ENCODE data around the gene SPRR5.

The SPRR5 gene

DNA sequence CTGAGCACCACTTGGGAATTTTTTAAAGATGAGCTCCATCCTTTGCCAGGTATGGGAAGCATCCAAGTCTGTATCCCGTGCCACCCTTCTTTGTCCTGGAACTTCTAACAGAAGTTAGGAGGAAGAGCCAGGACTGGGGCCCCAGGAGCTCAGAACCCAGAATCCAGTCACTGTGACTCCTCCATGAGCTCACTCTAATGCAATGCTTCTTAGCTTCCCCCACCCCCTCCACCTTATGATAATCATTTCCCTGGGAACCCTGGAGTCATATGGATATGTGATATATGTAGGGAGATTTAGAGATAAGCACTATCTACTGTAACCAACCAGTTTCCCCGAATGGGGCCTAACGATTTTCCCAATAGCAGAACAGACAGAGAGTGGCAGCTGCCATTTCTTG lies 758 bp upstream of the SPRR5 start:
- DNase-seq (ENCODE audit: low spot score) = no peak

- DNase-seq (ENCODE audit: low spot score) = no peak
Measured at GRCh38 chr1:152951711-152952110, 4.7 kb downstream of the SPRR5 start.

DNA sequence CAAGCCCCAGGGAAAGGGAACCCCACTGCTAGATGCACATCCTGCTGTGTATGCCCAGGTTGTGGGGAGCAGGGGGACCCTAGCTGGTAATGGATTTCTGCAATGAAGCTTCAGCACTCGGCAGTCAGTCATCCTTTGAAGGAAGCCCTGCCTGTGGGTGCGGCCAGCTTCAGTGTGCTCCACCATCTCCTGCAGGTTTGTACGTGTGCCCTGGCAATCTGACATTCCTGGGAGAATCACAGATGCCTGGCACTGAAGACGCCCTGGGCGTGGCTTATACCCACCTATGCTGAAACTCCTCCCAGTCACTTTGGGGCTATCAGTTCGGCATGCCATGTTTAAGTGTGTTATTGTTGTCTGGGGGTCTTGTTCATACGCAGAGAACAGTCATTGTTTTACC lies 6.8 kb downstream of the SPRR5 start:
- no peak for DNase-seq (ENCODE audit: low spot score)

DNA sequence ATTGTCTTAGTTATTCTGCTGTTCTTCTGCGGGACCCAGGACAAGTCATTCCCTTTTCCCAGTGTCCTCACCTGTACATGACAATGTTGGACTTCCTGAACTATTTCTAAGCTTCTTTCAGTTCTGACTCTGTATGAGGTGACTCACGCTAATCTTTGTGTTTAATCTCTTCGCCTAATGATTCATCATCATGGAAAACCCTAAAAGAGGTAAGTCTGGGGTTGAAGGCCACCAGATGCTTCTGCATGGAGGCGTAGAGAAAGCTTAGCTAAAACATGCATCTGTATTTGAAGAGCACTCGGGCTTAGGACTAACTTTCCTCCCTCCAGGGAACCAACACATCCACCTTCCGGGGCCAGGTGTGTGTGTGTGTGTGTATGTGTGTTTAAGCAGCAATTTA lies 7.4 kb downstream of the SPRR5 start:
- no peak for DNase-seq (ENCODE audit: low spot score)

GRCh38 chr1:152957561-152957960 lies 10.6 kb downstream of the SPRR5 start:
- no peak for DNase-seq (ENCODE audit: low spot score)

DNA sequence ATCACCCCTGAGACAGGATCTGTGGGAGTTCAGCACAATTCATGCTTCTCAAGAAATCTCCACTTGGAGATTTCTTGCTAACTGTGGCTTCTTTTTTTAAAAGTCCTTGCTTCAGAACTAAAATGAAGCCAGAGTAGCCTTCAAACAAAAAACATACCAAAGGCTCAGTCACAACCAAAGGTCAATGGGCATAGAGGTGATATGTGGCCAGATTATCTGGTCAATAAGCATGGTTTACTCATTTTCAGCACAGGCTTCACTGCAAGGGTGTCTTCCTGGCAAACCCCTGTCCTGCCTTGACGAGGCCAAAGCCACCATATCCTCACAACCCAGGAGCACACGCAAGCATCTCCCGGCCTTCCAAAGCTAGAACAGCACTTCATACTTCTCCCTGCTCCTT lies 12.3 kb downstream of the SPRR5 start:
- DNase-seq (ENCODE audit: low spot score) = no peak

DNA sequence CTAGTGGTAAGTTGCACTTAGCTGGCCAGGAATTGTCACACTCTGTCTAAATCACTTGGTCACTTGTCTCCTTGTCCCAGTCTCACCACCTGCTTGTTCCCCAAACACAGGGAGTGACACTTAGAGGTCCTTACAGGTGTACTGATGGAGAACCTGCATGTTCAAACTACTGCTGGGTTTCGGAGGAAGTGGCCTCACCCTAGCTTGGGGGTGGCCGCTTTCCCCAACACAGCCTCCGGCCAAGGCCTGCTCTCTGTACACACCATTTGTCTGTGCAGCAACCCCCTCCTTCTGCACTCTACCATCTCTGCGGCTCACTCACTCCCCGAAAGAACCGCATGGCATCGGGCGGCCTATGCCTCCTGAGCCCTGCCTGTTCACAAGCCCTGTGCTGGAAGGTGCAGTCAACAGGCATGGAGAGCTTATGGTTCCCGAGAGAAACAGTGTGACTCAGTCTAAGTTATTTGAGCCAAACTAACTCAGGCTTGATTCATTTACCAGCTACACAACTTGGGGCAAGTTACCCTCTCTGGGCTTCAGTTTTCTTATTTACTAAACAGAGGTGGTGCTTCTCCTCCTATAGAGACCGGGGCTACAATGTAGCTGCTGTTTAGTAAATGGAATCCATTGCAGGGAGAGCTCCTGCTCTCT lies 12.9 kb downstream of the SPRR5 start:
- no peak for DNase-seq (ENCODE audit: low spot score)

DNA sequence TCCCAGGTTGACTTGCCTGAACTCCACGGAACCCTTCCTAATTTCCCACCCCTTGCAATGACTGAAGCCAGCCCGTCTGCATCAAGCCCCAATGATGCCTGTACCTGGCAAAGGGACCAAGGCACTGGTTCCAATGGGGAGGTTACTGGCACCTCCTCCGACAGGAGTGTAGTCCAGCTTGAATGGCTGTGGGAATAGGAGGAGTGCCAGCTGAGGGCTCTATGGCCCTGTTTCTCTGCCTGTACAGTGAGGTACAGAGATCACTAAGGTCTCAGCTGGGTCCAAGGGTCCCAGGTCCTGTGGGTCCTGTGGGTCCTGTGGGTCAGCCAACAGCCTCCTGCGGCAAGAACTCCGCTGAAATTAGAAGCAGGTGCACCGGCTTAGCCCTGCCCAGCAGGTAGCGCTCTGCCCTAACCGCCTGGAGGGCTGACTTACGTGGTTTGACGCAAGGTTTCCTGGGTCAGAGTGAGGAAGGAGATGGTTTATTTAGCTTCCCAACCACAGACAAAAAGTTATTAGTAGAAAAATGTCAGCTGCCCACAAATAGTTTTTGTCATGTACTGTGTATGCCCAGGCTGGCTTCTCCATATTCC lies 13.5 kb downstream of the SPRR5 start:
- DNase-seq (ENCODE audit: low spot score) = no peak

- DNase-seq (ENCODE audit: low spot score) = no peak
Measured at GRCh38 chr1:152961226-152961891, 14.4 kb downstream of the SPRR5 start.

DNA sequence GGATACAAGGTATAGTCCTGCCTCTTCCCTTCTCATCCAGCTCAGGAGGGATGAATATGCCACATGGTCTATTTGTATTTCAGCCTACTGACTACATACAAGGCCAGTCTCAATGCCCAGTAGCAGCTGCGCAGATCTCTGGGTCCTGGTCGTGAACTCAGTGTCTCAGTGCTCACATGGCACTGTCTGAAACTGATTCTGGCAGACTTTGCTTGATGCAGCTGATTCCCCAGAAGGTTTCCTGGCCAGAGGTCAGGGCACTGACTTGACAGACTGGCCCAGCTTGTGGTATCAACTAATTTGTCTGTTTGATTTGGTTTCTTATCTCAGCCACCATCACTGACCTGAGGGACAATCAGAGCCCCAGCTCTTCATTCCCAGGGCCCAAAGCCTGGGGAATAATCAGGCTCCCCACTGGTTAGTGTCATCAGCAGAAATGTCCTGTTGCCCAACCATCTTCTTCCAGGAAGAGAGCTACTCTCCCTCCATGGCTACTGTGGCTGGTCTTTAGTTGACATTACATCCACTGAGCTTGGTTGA lies 15.9 kb downstream of the SPRR5 start:
- no peak for DNase-seq (ENCODE audit: low spot score)

- DNase-seq (ENCODE audit: low spot score) = no peak
Measured at GRCh38 chr1:152964536-152964935, 17.5 kb downstream of the SPRR5 start.

- DNase-seq (ENCODE audit: low spot score) = no peak
Measured at GRCh38 chr1:152965853-152966252, 18.8 kb downstream of the SPRR5 start.

DNA sequence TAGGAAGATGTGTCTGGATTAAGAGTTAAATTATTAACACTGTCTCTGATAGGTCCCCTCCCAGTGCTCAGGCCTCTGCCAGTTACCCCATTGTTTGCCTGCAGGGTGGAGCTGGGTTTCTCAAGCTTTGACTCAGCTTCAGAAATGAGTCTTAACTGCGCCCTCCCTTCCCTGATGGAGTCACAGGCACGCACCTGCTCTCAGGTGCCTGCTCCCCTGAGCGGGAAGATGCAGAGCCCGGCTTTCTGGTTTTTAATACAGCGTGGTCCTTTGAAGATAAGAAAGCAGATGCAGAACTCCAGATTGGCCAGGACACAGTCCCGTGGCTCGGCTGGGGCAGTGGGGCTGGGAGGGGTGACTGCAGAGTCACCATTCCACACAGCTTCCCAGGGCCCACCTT lies 20.2 kb downstream of the SPRR5 start:
- no peak for DNase-seq (ENCODE audit: low spot score)

- DNase-seq (ENCODE audit: low spot score) = no peak
Measured at GRCh38 chr1:152968248-152968647, 21.2 kb downstream of the SPRR5 start.

DNA sequence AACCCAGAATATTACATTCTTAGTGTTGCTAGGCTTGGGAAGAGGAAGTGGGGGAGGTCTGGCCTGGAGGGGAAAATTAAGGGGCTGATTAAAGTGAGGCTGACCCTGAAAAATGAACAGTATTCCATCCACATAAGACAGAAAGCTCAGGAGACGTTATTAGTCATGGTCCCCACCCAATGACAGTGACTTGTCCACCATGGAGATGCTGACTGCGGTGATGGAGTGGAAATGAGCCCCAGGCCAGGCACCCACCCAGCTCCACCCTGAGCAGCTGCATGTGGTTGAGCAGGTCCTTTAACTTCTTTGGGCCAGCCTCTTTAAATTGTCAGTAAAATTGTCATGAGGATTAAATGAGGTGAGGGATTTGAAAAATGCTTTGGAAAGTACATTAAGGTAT lies 22.0 kb downstream of the SPRR5 start:
- DNase-seq (ENCODE audit: low spot score) = no peak

DNA sequence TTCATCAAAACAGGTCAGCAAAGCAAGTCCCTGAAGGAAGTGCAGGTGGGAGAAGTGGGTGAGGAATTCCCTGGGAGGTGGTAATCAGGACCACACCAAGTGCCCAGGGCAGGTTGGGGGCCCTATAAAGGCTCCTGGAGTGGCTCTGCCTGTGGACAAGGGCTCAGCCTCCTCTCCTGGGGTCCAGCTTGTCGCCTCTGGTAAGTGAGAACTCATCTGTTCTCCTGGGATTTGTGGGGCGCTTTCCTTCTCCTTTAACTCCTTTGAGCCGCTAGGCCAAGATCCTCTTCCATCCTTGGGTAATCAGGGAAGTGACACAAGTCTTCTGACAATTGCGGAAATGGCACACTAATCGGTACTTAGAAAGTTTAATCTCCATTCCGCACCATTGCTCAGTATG lies 23.5 kb downstream of the SPRR5 start, which contains the start of gene SPRR4:
Gene SPRR4 (plus strand): TSS at position 154 of the 400 bp plus-strand sequence. CDS start 1,243 bp downstream, outside the sequence.
- no peak for DNase-seq (ENCODE audit: low spot score)

DNA sequence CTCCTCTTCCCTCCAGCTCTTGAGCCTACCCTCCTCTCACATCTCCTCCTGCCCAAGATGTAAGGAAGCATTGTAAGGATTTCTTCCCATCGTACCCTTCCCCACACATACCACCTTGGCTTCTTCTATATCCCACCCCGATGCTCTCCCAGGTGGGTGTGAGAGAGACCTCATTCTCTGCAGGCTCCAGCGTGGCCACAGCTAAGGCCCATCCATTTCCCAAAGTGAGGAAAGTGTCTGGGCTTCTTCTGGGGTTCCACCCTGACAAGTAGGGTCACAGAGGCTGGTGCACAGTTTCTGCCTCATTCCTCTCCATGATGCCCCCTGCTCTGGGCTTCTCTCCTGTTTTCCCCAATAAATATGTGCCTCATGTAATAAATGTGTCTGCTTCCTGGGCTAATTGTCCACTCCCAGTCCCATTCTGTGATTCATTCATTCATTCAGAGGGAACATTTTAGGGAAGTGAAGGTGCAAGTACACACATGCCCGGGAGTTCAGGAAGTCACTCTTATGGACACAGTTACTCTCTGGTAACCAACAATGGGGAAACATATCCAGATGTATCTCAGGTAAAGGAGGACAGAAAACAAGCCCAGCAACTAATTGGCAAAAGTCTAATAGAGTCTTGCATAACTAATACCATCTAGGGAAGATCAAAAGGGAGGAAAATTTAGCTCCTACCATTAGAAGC lies 25.3 kb downstream of the SPRR5 start:
- no peak for DNase-seq (ENCODE audit: low spot score)

GRCh38 chr1:152976688-152977087 lies 29.7 kb downstream of the SPRR5 start:
- no peak for DNase-seq (ENCODE audit: low spot score)

DNA sequence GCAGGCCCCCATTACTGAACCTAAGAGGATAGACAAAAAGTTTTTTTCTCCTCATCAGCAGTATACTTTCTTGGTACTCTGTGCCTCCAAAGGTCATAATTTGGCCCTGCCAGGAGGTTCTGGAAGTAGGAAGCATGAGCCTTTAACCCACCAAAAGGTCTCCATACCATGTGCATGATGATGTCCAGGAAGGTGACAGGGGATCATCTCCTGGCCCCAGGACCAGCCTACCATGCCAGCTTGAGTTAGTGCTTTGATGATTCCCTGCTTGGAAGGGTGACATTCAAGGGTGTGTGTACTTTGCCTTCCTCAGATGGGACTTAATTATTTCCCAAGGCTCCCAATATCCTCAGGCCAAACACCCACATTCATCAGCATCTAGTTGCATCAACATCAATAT lies 30.6 kb downstream of the SPRR5 start:
- DNase-seq (ENCODE audit: low spot score) = no peak

GRCh38 chr1:152980676-152981075 lies 33.7 kb downstream of the SPRR5 start:
- DNase-seq (ENCODE audit: low spot score) = no peak

DNA sequence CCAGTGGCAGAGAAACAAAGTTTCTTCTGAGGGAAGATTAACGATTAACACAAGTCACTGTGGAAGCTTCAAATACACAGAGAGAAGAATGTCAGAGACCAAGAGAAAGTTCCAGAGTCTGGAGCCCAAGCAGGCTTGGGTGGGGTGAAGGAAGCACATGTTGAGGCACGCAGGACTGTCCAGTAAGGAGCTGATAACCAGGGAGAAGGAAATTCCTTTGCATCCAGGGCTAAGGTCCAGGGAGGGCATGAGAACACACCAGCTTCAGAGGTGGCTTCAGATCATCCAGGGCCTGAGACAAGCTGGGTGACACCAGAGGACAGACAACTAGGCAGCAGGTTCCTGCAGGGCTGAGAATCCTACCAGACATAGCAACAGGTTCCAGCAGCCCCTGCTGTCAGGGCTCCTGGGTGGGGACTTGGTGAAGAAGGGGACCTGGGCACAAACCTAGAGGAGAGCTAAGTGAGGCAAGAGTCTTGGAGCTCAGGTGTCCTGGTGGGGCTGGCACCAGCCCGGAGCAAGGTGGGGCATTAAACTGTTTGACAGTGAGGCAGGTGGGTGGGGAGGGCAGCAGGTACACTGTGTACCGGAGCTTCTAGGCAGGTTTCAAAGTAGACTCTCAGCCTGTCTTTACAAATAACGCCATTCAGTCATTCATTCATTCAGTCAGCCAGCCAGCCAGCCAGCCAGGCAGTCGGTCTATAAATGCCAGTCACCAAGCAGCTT lies 34.3 kb downstream of the SPRR5 start:
- no peak for DNase-seq (ENCODE audit: low spot score)

DNA sequence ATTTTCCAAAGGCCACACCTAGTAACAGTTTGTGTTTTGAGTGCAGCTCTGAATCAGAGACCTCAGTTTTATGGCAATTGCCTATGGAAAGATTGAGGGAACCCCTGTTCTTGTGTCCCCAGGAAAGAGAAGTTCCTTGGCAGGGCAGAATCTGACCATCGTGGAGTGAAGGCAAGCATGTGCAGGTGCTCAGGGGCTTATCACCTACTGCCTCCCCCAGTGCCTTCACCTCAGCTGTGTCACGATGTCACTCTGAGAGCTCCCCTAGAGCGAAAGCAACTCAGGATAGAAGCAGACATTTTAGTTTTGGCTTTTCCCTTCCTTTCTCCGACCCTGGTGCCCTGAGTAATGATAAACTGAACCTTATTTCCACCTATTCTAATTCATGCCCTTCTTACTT lies 35.1 kb downstream of the SPRR5 start:
- no peak for DNase-seq (ENCODE audit: low spot score)

All from pons (tissue), 1 donor.